GM19324 (cell line): ENCODE measurements around the gene SDCCAG8.
A peak's percentile ranks its signal among the peaks of the same experiment; 100 is the strongest.

ENCODE experiments used
- ATAC-seq: cut with Tn5 transposase; IDR thresholded peaks from one replicate; pipeline ENCODE4 v1.9.1; 2021; ENCODE audit warnings: mild to moderate bottlenecking, moderate library complexity; ENCODE audit not compliant: unreplicated experiment, low FRiP score

The SDCCAG8 gene

DNA sequence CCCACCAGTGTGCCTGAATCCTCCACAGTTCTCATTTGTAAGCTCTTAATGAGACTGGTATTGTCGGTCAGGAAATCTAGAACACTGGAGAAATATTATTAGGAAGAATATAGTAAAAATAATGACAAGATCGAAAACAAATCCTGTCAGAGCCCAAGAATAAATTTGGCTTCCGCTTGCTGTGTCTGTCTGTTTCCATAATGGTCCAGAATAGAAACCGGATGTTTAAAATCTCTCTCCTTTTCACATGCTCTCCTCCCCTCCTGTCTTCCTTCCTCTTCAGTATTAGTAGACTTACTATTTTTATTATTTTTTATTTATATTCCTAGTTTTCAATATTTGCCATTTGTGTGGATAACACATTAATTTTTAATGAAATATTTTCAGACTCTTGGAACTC lies 187.7 kb downstream of the SDCCAG8 start:
- no peak for ATAC-seq

DNA sequence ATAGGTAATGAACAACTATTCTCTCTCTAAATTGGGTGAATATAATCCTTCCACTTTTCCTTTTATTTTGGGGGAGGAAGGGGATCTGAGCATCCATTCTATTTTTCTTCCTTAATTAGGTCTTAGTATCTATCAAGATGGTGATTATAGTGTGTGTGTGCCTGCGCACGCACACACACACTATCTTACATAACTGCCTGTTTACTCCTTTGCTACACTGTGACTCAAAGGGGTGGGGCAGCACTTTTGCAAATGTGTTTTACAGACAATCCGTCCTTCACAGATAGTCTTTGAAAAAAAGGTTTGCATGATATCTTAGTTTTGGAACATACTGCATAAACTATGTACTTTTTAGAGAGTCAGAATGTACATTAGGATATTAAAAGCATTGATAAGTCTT lies 191.5 kb downstream of the SDCCAG8 start:
- no peak for ATAC-seq

DNA sequence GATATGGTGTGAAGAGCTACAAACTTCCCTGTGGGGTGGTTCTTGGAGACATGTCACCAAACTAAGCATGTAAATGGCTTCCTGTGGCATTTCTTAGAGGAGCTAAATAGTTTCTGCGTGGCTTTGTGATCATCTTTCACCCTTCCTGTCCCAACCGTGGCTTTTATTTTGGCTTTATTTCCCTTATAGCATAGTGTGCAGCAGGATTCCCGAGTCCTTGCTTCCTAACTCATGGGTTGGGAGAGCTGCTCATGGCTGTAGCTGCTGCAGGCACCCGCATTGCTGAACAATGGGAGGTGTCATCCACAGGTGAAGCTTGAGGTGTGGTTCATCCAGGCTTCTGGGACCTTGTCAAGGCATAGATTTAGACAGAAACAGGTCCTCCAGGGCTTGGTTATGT lies 192.0 kb downstream of the SDCCAG8 start:
- no peak for ATAC-seq

DNA sequence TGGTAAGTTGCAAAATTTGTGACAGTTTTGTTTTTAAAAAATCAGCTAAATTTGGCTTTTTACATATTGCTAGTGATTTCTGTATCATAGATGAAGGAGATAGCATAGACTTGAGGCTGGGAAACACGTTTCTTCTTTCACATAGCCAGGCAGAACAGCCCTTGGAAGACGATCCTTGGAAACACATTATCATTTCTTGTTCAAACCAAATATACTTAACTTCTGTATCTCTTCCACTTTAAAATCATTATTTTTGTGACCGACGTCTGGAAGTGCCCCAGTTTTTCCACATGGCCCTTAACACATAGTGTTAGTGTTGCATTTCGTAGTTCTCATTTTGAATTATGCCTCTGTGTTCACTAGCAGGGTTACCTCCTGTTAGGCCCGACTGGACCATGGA lies 193.5 kb downstream of the SDCCAG8 start:
- no peak for ATAC-seq

DNA sequence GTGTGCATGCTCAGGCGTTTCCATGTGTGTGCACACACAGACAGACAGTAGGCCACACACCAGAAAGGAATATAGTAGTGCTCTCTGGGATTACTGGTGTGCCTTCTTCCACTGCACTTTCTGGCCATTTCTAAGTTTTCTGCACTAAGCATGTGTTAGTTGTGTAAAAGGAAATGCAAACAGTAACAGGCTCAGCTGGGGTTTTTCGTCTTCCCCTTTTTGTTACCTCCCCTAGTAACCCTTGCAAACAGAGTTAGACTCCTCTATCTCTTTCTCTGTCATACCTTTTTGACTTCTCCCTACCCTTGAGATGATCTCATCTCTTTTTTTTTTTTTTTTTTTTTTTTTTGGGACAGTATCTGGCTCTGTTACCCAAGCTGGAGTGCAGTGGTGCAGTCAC lies 196.3 kb downstream of the SDCCAG8 start:
- ATAC-seq = no peak

DNA sequence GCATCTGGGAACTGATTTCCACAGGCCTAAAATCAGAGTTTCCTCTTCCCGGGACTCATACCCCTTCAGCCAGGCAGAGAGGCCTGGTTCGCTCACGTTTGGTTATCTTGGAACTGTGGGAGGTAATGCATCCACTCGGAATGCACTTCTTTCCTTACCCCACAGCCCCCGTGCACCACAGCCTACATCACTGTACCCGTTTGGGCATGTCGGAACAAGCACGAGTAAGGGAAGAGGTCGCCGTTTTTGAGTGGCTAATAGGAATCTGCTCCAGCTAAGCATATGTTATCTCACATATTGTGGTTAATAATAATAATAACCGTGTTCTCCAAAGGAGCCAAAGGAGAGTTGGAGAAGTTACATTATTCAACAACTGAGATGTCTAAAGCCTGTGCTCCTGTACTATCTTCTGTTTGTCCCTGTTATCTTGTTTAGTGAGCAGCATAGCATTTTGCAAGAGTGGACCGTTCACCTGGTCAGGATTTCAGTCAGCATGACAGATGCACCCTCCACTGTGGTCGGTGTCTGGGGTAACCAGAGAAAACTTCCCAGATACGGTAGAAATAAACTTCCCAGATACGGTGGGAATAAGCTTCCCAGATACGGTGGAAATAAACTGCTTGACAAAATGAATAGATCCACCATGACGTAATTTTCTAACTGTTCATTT lies 198.6 kb downstream of the SDCCAG8 start:
- ATAC-seq = no peak

DNA sequence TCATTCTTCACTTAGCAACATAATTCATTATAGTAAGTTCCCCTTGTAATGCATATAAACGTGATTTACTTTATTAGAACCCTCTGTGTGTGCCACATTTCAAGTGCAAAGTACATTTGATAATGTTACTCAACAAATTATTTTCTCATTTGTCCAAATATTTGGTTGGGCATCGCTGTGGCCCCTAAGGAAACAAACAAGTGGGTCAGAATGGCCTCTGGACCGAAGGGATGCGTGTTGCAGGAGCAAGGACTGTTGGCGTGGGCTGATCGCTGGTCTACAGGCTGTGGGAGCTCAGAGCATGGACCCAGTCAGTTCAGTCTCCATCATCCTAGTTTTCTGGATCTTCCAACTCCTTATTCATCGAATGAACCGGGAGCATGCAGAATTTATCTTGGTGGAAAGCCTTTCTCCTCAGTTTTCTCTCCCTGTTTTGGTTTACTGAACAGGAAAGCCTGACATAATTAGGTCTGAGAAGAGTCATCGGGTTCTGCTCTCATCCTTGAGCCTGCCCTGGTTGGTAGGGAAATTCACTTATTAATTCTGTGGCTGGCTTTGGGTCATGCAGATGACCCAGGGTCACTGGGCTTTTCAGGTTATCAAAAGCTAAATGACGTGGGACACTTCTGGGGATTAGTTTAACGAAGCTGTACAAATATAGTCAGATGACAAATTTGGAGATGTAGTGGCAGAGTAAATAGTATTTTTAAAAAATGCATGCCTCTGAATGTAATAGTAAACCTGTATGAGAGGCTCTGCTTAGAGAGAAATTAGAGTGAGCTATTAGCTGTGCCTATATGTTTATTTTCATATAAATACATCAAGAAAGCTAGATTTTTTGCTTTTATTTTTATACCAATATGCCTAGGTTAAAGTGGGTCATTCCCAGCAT lies 200.2 kb downstream of the SDCCAG8 start:
- ATAC-seq = no peak

DNA sequence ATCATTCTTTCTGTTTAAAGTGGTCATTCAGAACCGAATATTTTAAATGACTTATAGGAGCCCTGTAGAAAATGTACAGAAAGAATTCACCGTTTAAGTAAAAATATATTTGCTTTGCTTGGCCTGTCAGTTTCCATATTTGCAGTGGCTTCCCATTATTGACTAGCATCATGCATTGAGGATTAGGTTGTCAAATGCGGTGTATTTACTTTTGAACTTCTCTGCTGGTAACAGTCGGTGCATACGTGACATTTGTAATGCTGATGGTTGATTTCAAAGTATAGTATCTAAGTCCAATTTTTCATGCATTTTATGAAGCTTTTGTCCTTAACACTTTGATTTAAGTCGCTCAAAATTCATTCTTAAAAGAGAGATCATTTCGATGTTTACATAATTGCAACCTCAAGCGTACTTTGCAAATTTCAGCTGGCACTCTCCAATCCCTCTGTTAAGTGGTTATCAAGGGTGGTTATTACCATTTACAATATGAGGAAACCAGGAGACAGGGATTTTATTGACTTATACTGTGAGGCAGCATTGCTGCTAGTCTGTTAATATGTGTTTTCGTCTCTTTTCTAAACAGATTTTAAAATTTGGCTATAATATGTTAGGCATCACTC lies 201.6 kb downstream of the SDCCAG8 start:
- no peak for ATAC-seq

DNA sequence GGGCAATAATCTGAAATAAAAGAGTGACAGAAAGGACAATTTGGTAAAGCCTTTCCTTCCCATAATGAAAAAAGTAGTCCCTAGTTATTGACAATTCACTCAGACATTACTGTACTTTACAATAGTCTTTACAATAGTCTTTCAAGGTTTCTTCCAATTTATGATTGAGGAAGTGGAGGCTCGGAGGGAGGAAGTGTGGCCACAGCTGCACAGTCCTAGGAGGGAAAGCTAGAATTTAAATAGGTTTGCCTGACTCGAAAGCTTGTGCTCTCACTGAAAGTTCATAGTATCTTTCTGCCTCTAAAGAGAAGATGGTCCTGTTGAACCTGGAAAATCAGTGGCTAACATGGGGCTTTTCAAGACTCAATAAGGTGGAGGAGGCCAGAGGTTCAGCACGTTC lies 203.2 kb downstream of the SDCCAG8 start:
- ATAC-seq = no peak

DNA sequence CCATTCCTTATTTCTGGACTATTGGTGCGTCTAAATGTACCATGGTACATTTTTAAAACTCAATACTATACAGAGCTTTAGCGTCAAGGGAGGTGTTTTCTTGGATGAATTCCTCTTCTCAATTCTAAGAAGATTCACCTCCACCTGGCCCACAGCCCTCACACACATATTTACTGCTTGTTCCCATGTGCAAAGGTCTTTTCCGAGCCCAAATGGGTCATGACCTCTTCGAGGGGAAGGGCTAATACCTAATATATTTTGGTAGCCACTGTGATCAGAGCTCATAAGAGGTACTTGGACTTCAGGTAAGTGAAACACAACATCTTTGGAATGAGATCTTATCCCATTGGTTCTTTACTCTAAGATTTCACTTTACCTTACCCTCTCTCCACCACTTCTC lies 205.9 kb downstream of the SDCCAG8 start:
- ATAC-seq = no peak

DNA sequence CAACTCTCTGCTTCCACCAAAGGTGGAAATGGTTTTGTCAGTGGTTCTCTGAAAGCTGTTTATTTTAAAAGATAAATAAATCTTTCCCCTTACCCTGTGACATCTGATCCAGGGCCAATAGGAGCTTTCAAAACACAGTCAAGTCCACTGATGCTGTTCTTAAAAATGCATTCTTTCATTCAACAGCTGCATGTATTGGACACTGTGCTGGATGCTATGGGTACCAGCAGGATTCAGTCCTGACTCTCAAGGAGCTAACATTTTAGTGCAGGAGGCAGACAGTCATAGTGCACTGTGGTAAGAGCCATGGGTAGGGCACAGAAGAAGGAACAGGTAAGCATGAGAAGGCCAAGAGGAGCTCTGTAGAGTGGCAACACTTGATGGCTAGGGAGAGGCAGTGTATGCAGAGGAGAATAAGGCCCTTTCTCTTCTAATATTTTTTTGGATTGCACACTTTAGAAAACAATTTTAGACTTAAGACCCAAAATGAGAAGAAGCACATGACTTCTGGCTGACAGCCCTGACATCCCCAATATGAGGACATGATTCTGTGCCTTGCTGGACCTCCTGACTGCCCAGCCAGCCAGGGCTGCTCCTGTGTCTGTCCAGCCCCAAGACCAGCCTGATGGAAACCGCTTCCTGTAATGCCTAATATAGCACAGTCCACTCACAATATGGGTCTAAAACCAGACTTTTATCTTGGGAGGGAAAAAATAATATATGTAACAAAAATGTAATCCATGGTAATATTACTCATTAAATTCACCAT lies 207.3 kb downstream of the SDCCAG8 start:
- no peak for ATAC-seq

DNA sequence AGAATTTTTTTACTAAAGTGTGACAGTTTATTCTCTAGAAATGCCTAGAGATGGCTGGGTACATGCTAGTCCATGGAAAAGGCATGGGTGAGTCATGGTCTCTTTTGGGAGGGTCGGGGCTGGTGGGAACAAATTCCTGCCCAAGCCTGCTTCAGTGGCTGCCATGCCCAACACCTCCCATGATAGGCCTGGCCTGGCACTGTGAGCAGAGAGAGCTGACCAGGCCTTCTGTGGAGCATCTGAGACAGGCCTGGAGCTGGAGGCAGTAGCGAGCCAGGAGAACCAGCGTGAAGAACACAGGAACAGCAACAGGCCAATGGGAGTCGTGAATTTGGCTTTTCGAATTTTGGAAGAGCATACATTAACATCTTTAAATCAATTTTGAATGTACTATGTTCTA lies 209.2 kb downstream of the SDCCAG8 start:
- no peak for ATAC-seq

DNA sequence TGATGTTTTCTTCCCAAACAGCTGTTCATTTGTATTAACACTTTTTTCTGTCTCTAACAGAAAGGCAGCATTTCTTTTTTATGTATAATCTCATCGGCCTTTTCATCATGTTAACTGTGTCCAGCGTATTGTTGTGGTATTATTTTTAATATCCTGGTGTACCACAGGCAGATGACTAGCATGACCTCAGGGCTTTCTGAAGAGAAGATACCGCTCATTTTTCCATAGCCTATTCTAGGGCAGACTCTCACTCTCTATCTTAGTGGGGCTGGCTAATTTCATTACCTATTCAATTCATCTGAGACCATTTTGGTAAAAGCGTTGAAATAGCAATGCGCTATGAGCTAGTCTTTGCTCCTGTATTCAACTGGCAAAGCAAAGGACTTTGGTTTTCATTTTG lies 209.9 kb downstream of the SDCCAG8 start:
- ATAC-seq = no peak

DNA sequence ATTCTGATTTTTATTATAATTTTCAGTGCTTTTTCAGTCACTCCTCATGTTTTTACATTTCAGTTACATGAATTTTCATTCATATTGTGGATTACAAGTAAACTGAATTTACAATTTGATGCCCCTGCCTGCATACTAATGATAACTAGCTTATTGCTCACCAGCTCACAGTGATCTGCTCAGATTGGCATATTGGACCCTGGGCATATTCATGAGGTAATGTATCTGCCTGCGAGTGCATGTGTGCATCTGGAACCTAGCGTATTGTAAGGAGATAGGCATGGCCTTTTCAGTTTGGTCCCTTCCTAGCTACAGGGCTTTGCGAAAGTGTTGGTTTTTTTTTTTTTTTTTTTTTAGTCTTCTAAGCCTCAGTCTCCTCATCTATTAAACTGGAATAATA lies 213.7 kb downstream of the SDCCAG8 start:
- ATAC-seq = no peak

DNA sequence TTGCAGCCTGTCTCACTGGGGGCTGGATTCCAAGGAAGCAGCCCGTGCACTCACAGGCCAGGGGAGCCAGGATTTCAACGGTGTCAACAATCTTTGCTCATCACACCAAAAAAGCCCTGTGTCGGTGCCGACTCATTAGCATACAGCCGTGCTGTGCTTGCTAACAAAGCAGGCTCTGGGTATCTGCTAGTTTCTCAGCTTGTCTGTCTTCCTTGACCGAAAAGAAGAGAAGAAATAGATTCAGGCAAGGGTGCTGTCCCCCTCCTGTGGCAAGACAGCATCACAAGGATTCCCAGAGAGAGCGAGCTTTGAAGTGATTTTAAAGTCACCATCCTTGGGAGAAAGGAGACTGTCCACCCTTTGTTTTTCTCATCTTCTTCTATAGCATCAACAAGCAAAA lies 214.7 kb downstream of the SDCCAG8 start:
- ATAC-seq = no peak

DNA sequence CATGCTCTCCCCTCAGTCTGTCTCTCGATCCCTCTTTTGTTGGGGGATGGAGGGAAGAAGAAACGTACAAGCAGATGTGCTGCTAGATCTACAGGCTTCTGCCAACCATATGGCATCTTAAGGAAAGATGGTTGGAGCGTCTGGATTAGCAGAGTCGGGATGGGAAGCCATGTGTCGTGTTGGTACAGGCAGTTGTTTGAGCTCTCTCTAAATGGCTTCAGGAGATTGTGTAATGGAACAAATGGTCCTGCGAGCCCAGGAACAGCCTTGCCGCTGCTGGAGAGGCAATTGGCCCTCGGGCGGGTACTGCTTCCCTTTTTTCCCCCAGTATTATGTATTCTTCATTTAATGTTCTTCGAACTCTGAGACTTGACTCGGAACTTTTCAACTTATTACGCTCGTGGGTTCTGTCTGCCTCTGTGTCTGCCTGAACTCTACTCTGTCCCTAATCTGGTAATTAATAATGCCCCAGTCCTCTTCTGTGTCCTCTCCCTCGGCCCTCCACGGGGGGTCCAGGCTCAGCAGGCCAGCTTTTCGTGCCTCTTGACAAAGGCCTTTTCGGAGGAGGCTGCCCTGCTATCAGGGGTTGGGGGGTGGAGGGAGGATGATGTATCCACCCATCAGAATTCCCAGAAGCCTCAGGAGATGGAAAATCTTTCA lies 215.3 kb downstream of the SDCCAG8 start:
- ATAC-seq = no peak

DNA sequence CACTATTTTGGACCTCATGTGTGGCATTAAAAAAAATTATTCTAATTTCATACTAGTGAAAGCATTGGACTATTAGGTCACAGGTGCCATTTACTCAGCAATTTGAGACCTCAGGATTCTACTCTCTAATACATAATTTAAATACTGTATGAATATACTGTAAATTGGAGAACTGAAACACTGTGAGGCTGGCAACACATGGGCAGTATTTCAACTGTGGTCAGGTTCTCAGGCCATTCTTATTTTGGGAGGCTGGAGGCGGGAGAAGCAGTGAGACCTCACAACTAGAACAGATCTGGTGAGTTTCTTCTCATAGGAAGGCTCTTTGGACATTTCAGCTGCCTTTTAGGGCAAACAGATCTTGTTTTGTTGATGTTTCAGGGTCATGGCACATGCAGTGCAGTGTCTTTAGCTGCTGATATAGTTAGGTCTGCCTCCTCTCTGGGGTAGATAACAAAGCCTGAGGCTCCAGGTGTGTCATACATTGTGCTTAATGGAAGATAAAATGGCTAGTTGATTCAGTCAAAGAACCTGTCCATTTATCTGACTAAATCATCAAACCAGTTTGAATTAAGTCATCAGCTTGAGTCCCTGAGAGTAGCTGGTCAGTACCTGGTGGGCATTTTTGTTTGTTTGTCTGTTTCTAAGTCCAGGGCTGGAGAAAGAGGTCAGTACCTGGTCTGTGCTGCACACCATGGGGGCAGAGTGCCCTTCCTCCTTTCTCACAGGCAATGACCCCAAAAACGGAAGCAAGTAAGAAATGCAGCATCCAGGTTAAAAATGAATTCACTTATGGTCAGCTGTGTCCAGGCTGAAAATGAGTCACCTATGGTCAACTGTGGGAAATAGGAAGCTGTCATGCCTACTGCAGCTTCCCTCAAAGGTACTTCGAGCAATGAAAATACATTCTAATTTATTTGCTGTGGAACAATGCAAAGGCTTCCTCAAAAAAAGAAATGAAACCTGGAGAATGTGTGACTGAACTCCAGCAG lies 216.2 kb downstream of the SDCCAG8 start:
- peak; percentile 83 for ATAC-seq

DNA sequence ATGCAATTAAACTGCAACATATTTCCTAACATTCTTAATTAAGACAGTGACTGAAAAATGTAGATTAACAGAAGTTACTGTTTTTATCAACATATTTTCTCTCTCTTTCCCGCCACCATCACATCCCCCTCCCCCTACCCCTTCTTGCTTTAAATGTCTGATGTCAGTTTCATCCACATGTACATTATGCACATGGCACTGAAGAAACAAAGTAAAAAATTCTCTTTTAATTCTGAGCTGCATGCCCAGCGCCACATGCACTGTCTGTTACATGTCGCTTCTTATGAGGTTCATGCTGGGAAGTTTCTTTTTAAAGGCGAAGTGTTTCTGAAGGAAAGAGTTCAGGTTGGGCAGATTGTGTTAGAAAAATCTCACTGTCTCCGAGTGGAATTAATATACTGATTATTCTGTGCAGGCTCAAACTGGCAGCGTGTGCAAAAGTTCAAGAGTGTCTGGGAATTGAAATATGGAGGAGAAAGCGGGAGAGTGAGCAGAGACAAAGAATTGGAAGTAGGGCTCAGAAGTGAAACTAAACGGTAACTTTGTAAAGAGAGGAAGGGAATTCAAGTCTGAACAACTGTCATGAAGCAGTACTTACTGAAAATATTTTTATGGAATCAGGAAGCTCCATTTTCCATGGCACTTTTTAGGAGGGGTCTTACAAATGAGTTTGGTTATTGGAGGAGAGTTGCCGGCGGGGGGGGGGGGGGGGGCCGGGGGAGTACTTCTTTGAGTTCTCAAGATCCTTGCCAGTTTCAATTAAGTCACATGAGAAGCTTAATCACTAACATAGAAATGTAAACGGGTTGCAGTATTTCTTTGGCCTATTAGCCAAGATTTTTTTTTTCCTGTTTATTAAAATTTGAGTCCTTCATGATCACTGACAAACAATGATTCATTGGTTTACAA lies 217.6 kb downstream of the SDCCAG8 start:
- no peak for ATAC-seq
